BJ (cell line): Measurements from ENCODE around the gene TIMD4. TPM values are rescaled to one million over a fixed set of nuclear protein-coding genes. Genes with fewer than 3 reads are reported as not detected.

Experiments used
- CTCF ChIA-PET: fragments of 350-600 bp; formaldehyde crosslinking; extraction: SDS; loops from one replicate; lab custom pipeline; 2021; ENCODE audit warnings: antibody characterized with exemption, inconsistent platforms; lab: Yijun Ruan, JAX
- POLR2A ChIA-PET: fragments of 300-600 bp; sonication (Branson Sonifier 250); formaldehyde crosslinking; extraction: SDS; loops from one replicate; lab custom pipeline; 2021; ENCODE audit warnings: antibody characterized with exemption; lab: Charles Lee
- DNase-seq: peaks from one replicate; pipeline ENCODE4 v3.0.0-alpha.2; 2011; ENCODE audit warnings: low read depth
- H3K27me3 ChIP-seq: 2 replicates; pipeline ENCODE4 v1.6.0; 2011; ENCODE audit warnings: low read length; ENCODE audit not compliant: control insufficient read depth, insufficient read depth
- H3K36me3 ChIP-seq: 2 replicates; pipeline ENCODE4 v1.5.1; 2011; ENCODE audit warnings: low read length; ENCODE audit not compliant: control insufficient read depth, insufficient read depth
- H3K4me3 ChIP-seq: 2 replicates; pipeline ENCODE4 v1.5.1; 2011; ENCODE audit warnings: low read depth, mild to moderate bottlenecking, control low read depth, low read length
- CTCF ChIP-seq: IDR thresholded peaks from 2 replicates; pipeline ENCODE4 v1.5.1; 2011; ENCODE audit warnings: low read depth, mild to moderate bottlenecking, control low read depth, inconsistent platforms, low read length, moderate library complexity; ENCODE audit not compliant: insufficient read depth
- polyA plus RNA-seq: library from polyadenylated mRNA; depleted of rRNA; stranded (reverse); fragments of >200 nt; gene quantifications from 2 replicates; pipeline ENCODE4 v1.2.3, GENCODE V29; 2011

TIMD4 gene
- polyA plus RNA-seq, 1 experiment, result not detected

DNA sequence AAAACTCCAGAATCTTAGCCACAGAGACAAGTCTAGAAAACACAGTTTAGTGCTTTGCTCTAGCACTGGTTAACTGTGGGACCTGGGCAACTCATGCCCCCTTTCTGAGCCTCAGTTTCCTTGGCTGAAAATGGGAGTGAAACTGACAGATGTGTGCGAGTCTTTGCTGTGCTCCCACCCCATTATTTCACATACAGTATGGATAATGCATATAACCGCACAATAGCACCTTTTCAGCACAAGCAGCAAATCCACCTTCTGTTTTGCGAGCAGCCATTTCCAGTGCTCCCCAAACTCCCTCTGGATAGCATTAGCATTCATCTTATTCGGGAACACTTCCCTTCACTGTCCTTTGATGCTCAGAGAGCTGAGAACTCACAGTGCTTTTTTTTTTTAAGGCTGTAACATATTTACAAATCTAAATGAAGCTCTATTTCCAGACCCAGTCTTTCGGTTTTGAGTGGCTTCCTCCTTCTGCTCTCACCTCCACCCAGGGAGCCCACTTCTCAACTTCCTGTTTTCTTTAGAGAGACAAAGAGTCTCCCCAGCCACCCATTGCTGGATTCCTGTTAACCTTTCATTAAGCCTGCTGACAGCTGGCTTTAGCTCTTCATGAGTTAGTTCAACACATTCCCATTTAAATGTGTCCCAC, 49.2 kb downstream of the TIMD4 start:
- Histone ChIP-seq H3K36me3 (no peaks in the 10 kb centered on the region), H3K27me3 (no peaks in the 10 kb centered on the region), H3K4me3 (no peak overlapping the region)
- POLR2A ChIA-PET, result no interaction called here
- no peak for TF ChIP-seq CTCF
- DNase-seq, result no peak
- CTCF ChIA-PET, result no interaction called here

- CTCF ChIA-PET, result no interaction called here
- POLR2A ChIA-PET, result no interaction called here
- Histone ChIP-seq H3K36me3 (no peaks in the 10 kb centered on the region), H3K4me3 (no peak overlapping the region), H3K27me3 (no peaks in the 10 kb centered on the region)
- DNase-seq, result no peak
- TF ChIP-seq CTCF, result no peak
These were observed 49.7 kb downstream of the TIMD4 start for GRCh38 chr5:156913355-156913718.

GRCh38 chr5:156912869-156913268, 50.2 kb downstream of the TIMD4 start:
- ChIA-PET POLR2A (no interaction called here), CTCF (no interaction called here)
- DNase-seq, result no peak
- H3K36me3 ChIP-seq, result no peaks in the 10 kb centered on the region
- no peak overlapping the region for H3K4me3 ChIP-seq
- no peaks in the 10 kb centered on the region for H3K27me3 ChIP-seq
- TF ChIP-seq CTCF, result no peak

- Histone ChIP-seq H3K27me3 (no peaks in the 10 kb centered on the region), H3K4me3 (no peak overlapping the region), H3K36me3 (no peaks in the 10 kb centered on the region)
- DNase-seq, result no peak
- no peak for TF ChIP-seq CTCF
- ChIA-PET CTCF (no interaction called here), POLR2A (no interaction called here)
These were observed 53.8 kb downstream of the TIMD4 start for GRCh38 chr5:156909180-156909579.

DNA sequence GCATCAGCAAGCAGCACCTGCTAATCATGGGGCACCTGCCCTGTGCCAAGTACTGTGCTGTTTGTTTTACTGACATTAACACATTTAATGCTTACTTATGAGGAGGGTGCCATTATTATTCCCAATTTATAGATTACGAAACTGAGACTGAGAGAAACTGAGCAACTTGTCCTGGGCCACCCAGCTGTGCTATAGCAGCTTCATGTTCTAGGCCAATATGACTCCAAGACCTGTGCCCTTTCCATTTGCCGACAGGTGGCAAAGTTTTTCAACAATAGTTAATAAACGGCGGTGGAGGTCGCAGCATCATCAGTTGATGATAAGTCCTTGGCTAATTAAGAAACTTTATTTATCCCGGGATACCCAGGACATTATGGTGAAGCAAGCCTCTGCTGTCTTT, 55.4 kb downstream of the TIMD4 start:
- POLR2A ChIA-PET, result no interaction called here
- no peaks in the 10 kb centered on the region for H3K36me3 ChIP-seq
- no peak for DNase-seq
- CTCF ChIA-PET, result interaction anchor here (0.5 kb wide), 1 partner anchor 701 kb away, joined by 5 read pairs; no protein-coding TSS in a partner anchor
- TF ChIP-seq CTCF, result no peak
- H3K4me3 ChIP-seq, result no peak overlapping the region
- H3K27me3 ChIP-seq, result no peaks in the 10 kb centered on the region
